Brain microvascular endothelial cell (primary cell): ENCODE data around the gene TMEM9B.

Source experiments
- DNase-seq: peaks from one replicate; pipeline ENCODE4 v3.0.0-alpha.2; 2020
- H3K27ac ChIP-seq: fragments of 250-450 bp; sonication (Bioruptor Pico); 2 replicates; pipeline ENCODE4 v1.5.1; 2020; ENCODE audit warnings: mild to moderate bottlenecking, moderate library complexity
- H3K27me3 ChIP-seq: fragments of 250-450 bp; sonication (Bioruptor Pico); replicated peaks from 2 replicates; pipeline ENCODE4 v1.5.1; 2020; ENCODE audit warnings: mild to moderate bottlenecking
- H3K36me3 ChIP-seq: fragments of 250-450 bp; sonication (Bioruptor Pico); replicated peaks from 2 replicates; pipeline ENCODE4 v1.5.1; 2020; ENCODE audit warnings: mild to moderate bottlenecking
- H3K4me3 ChIP-seq: 2 replicates; pipeline ENCODE4 v1.5.1; 2011; ENCODE audit warnings: low read depth, mild to moderate bottlenecking, control low read depth, low read length, moderate library complexity
- in situ Hi-C: cut with HindIII; loops from 2 replicates; pipeline ENCODE4 v1.10.0; 2017; ENCODE audit warnings: low sequenced_read_pairs, low pct_ligation_motif_present
- TF ChIP-seq, protein P1 (sequence below): IDR thresholded peaks from 2 replicates; pipeline ENCODE4 v1.5.1; 2011; ENCODE audit warnings: low read depth, mild to moderate bottlenecking, moderate library complexity, low read length, control low read depth, inconsistent platforms; ENCODE audit errors: missing control alignments

TMEM9B gene

GRCh38 chr11:8930456-8931175 lies 33.6 kb downstream of the TMEM9B start:
- Histone ChIP-seq H3K27ac (no peak overlapping the region), H3K4me3 (no peak overlapping the region), H3K36me3 (no peaks in the 10 kb centered on the region), H3K27me3 (no peaks in the 10 kb centered on the region)
- in situ Hi-C loops: no loop called here
- TF ChIP-seq, protein P1, sequence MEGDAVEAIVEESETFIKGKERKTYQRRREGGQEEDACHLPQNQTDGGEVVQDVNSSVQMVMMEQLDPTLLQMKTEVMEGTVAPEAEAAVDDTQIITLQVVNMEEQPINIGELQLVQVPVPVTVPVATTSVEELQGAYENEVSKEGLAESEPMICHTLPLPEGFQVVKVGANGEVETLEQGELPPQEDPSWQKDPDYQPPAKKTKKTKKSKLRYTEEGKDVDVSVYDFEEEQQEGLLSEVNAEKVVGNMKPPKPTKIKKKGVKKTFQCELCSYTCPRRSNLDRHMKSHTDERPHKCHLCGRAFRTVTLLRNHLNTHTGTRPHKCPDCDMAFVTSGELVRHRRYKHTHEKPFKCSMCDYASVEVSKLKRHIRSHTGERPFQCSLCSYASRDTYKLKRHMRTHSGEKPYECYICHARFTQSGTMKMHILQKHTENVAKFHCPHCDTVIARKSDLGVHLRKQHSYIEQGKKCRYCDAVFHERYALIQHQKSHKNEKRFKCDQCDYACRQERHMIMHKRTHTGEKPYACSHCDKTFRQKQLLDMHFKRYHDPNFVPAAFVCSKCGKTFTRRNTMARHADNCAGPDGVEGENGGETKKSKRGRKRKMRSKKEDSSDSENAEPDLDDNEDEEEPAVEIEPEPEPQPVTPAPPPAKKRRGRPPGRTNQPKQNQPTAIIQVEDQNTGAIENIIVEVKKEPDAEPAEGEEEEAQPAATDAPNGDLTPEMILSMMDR: no peak
- no peak for DNase-seq

GRCh38 chr11:8928981-8929615 lies 35.1 kb downstream of the TMEM9B start:
- DNase-seq: no peak
- no peaks in the 10 kb centered on the region for H3K36me3 ChIP-seq
- TF ChIP-seq, protein P1: no peak
- H3K27ac ChIP-seq: no peak overlapping the region
- in situ Hi-C loops: no loop called here
- no peak overlapping the region for H3K4me3 ChIP-seq
- H3K27me3 ChIP-seq: no peaks in the 10 kb centered on the region

GRCh38 chr11:8928205-8928604 lies 36.0 kb downstream of the TMEM9B start:
- Histone ChIP-seq H3K27me3 (no peaks in the 10 kb centered on the region), H3K36me3 (no peaks in the 10 kb centered on the region), H3K4me3 (no peak overlapping the region), H3K27ac (no peak overlapping the region)
- in situ Hi-C loops: no loop called here
- TF ChIP-seq, protein P1: no peak
- DNase-seq: no peak

- no peak for DNase-seq
- no peak overlapping the region for H3K27ac ChIP-seq
- in situ Hi-C loops: no loop called here
- no peak overlapping the region for H3K4me3 ChIP-seq
- no peaks in the 10 kb centered on the region for H3K27me3 ChIP-seq
- TF ChIP-seq, protein P1: no peak
- H3K36me3 ChIP-seq: peaks cover 5% of the 10 kb centered on the region
Observed at GRCh38 chr11:8927233-8927632, 37.0 kb downstream of the TMEM9B start.

GRCh38 chr11:8926236-8926635 lies 38.0 kb downstream of the TMEM9B start:
- Histone ChIP-seq H3K27ac (no peak overlapping the region), H3K27me3 (no peaks in the 10 kb centered on the region), H3K36me3 (peaks cover 5% of the 10 kb centered on the region), H3K4me3 (no peak overlapping the region)
- in situ Hi-C loops: no loop called here
- TF ChIP-seq, protein P1: no peak
- DNase-seq: no peak
